ENCODE results near the gene TSPO2.

The TSPO2 gene

DNA sequence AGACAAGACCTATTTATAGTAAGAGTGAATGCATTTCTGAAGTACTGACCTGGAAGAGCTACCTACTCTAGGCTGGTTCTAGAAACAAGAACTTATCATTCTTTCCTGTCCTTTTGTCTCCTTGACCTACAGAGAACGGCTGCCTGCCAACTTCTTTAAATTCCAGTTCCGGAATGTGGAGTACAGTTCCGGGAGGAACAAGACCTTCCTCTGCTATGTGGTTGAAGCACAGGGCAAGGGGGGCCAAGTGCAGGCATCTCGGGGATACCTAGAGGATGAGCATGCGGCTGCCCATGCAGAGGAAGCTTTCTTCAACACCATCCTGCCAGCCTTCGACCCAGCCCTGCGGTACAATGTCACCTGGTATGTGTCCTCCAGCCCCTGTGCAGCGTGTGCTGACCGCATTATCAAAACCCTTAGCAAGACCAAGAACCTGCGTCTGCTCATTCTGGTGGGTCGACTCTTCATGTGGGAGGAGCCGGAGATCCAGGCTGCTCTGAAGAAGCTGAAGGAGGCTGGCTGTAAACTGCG, 19.0 kb downstream of the TSPO2 start:
- no peak overlapping the region for H3K4ac ChIP-seq (ENCODE audit: low read depth, low read length)
- no peak overlapping the region for H2BK5ac ChIP-seq (ENCODE audit: low read depth, low read length, poor library complexity)
- WGBS (ENCODE audit: extremely low coverage, insufficient coverage, insufficient read length) = no CpG with 5 or more reads among the region's 13 CpGs
- no peak overlapping the region for H2AK5ac ChIP-seq (ENCODE audit: low read length)
- H2AFZ ChIP-seq (ENCODE audit: insufficient read depth, low read length, poor library complexity) = no peak overlapping the region
- H3K18ac ChIP-seq (ENCODE audit: low read length) = no peak overlapping the region
- H4K8ac ChIP-seq (ENCODE audit: low read depth, low read length) = no peak overlapping the region
- H3K14ac ChIP-seq (ENCODE audit: low read length) = no peak overlapping the region
- no peak overlapping the region for H3K9ac ChIP-seq (ENCODE audit: low read length)
- DNase-seq = peak; percentile 46 to 72
- H4K91ac ChIP-seq (ENCODE audit: low read depth, low read length) = no peak overlapping the region
- no peaks in the 10 kb centered on the region for H3K79me2 ChIP-seq (ENCODE audit: control insufficient read depth, insufficient read depth, low read length, poor library complexity)
- peaks cover 5% of the 10 kb centered on the region for H3K79me1 ChIP-seq (ENCODE audit: low read length)
- no peaks in the 10 kb centered on the region for H3K27me3 ChIP-seq (ENCODE audit: insufficient read depth, low read length)
- H3K4me2 ChIP-seq (ENCODE audit: low read length) = no peak overlapping the region
- no peaks in the 10 kb centered on the region for H3K9me3 ChIP-seq (ENCODE audit: insufficient read depth, low read depth, low read length)
- no peak overlapping the region for H4K12ac ChIP-seq (ENCODE audit: low read depth, low read length)
- H3K23ac ChIP-seq (ENCODE audit: low read length) = no peak overlapping the region
- H3K4me3 ChIP-seq (ENCODE audit: low read depth, low read length) = no peak overlapping the region
- H2BK120ac ChIP-seq (ENCODE audit: insufficient read depth, low read length, poor library complexity) = no peak overlapping the region
- no peak overlapping the region for H2BK12ac ChIP-seq (ENCODE audit: low read length)
- H3K36me3 ChIP-seq (ENCODE audit: control insufficient read depth in 1 of 2, insufficient read depth in 2 of 2, low read length in 2 of 2) = peaks cover 1 to 2% of the 10 kb centered on the region in 2 experiments
- peaks cover 11 to 18% of the 10 kb centered on the region in 2 experiments for H3K4me1 ChIP-seq (ENCODE audit: control insufficient read depth in 1 of 2, insufficient read depth in 2 of 2, low read length in 2 of 2)
- no peak overlapping the region for H3K27ac ChIP-seq (ENCODE audit: low read depth, low read length)

DNA sequence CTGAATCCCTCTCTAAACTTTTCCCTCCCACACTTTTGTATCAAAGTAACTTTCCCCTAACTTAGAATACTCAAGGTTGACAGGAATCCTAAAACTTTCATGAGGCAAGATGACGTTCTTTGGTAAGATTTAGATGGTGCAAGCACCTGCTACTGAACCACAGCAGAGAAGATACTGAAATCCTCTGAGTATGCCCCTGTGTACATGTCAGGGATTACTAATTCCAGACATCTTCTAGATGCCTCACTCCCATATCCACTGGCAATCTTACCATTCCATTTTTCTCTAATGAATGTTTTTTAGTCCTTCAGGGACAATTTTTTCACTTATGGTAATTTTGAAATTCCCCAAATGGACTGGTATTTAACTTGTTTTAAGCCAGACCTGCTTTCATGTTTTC, 19.8 kb downstream of the TSPO2 start:
- Histone ChIP-seq H2BK5ac (ENCODE audit: low read depth, low read length, poor library complexity) (no peak overlapping the region), H3K4me1 (ENCODE audit: control insufficient read depth in 1 of 2, insufficient read depth in 2 of 2, low read length in 2 of 2) (peaks cover 11 to 18% of the 10 kb centered on the region in 2 experiments), H3K4ac (ENCODE audit: low read depth, low read length) (no peak overlapping the region), H3K27ac (ENCODE audit: low read depth, low read length) (no peak overlapping the region), H2AK5ac (ENCODE audit: low read length) (no peak overlapping the region), H4K12ac (ENCODE audit: low read depth, low read length) (no peak overlapping the region), H3K14ac (ENCODE audit: low read length) (no peak overlapping the region), H3K36me3 (ENCODE audit: control insufficient read depth in 1 of 2, insufficient read depth in 2 of 2, low read length in 2 of 2) (peaks cover 1 to 2% of the 10 kb centered on the region in 2 experiments), H4K8ac (ENCODE audit: low read depth, low read length) (no peak overlapping the region), H3K4me3 (ENCODE audit: low read depth, low read length) (no peak overlapping the region), H3K18ac (ENCODE audit: low read length) (no peak overlapping the region), H2AFZ (ENCODE audit: insufficient read depth, low read length, poor library complexity) (no peak overlapping the region), H4K91ac (ENCODE audit: low read depth, low read length) (no peak overlapping the region), H3K79me2 (ENCODE audit: control insufficient read depth, insufficient read depth, low read length, poor library complexity) (no peaks in the 10 kb centered on the region), H3K27me3 (ENCODE audit: insufficient read depth, low read length) (no peaks in the 10 kb centered on the region), H3K9me3 (ENCODE audit: insufficient read depth, low read depth, low read length) (no peaks in the 10 kb centered on the region), H2BK120ac (ENCODE audit: insufficient read depth, low read length, poor library complexity) (no peak overlapping the region), H3K9ac (ENCODE audit: low read length) (no peak overlapping the region), H3K79me1 (ENCODE audit: low read length) (peaks cover 5% of the 10 kb centered on the region), H2BK12ac (ENCODE audit: low read length) (no peak overlapping the region), H3K23ac (ENCODE audit: low read length) (no peak overlapping the region), H3K4me2 (ENCODE audit: low read length) (no peak overlapping the region)
- no CpG with 5 or more reads among the region's 1 CpG for WGBS (ENCODE audit: extremely low coverage, insufficient coverage, insufficient read length)
- DNase-seq = peak; percentile 73 to 93

DNA sequence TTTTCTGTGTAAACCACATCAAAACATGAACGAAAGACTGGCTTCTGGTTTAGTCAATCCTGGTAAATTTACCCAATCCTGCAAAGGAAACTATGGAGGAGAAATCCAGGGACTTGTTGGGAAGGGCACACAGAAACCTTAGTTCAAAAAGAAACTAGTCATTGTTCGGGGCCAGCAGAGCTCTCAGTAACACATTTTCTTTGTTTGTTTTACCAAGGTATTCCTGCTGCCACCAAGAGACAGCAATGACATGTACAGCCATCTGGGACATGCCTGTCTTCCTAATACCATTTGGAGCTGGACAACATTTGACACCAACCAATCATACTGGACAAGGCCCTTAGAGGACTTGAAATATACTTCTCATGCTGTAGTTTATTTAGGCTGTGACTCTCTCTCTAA, 21.6 kb downstream of the TSPO2 start:
- Histone ChIP-seq H2AK5ac (ENCODE audit: low read length) (peak overlapping the region; percentile 37), H3K4me3 (ENCODE audit: low read depth, low read length) (no peak overlapping the region), H3K9ac (ENCODE audit: low read length) (no peak overlapping the region), H3K4me1 (ENCODE audit: control insufficient read depth in 1 of 2, insufficient read depth in 2 of 2, low read length in 2 of 2) (peaks cover 8 to 15% of the 10 kb centered on the region in 2 experiments), H3K79me1 (ENCODE audit: low read length) (peaks cover 5% of the 10 kb centered on the region), H4K8ac (ENCODE audit: low read depth, low read length) (peak overlapping the region; percentile 37), H2BK12ac (ENCODE audit: low read length) (no peak overlapping the region), H3K36me3 (ENCODE audit: control insufficient read depth in 1 of 2, insufficient read depth in 2 of 2, low read length in 2 of 2) (peaks cover 2 to 3% of the 10 kb centered on the region in 2 experiments), H4K91ac (ENCODE audit: low read depth, low read length) (no peak overlapping the region), H3K9me3 (ENCODE audit: insufficient read depth, low read depth, low read length) (no peaks in the 10 kb centered on the region), H3K27ac (ENCODE audit: low read depth, low read length) (no peak overlapping the region), H3K4me2 (ENCODE audit: low read length) (no peak overlapping the region), H3K18ac (ENCODE audit: low read length) (no peak overlapping the region), H3K23ac (ENCODE audit: low read length) (no peak overlapping the region), H2BK120ac (ENCODE audit: insufficient read depth, low read length, poor library complexity) (no peak overlapping the region), H2BK5ac (ENCODE audit: low read depth, low read length, poor library complexity) (no peak overlapping the region), H3K4ac (ENCODE audit: low read depth, low read length) (no peak overlapping the region), H3K27me3 (ENCODE audit: insufficient read depth, low read length) (no peaks in the 10 kb centered on the region), H3K79me2 (ENCODE audit: control insufficient read depth, insufficient read depth, low read length, poor library complexity) (no peaks in the 10 kb centered on the region), H4K12ac (ENCODE audit: low read depth, low read length) (no peak overlapping the region), H3K14ac (ENCODE audit: low read length) (no peak overlapping the region), H2AFZ (ENCODE audit: insufficient read depth, low read length, poor library complexity) (no peak overlapping the region)
- peak in 1 of 2 donors; percentile 18 for DNase-seq
- no CpG with 5 or more reads among the region's 2 CpGs for WGBS (ENCODE audit: extremely low coverage, insufficient coverage, insufficient read length)

DNA sequence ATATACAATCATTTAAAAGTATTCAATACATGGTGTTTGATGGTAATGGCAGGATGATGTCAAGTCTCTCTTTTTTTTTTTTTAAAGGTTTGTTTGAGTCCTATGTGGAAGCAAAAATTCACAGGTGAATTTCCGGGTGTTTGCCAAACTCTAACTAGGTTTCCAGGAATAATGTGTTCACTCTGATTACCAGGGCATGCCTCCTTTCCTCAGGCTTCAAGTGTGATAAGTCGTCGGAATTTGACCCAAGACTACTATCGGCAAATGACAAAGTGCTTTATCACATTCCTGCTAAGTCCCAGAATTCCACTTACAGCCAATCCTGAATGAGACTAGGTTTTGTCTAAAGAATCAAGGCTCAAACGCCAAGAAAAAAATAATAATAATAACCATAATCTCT, 22.6 kb downstream of the TSPO2 start:
- Histone ChIP-seq H4K12ac (ENCODE audit: low read depth, low read length) (no peak overlapping the region), H3K79me1 (ENCODE audit: low read length) (peaks cover 5% of the 10 kb centered on the region), H3K27me3 (ENCODE audit: insufficient read depth, low read length) (no peaks in the 10 kb centered on the region), H2AFZ (ENCODE audit: insufficient read depth, low read length, poor library complexity) (no peak overlapping the region), H3K4me1 (ENCODE audit: control insufficient read depth in 1 of 2, insufficient read depth in 2 of 2, low read length in 2 of 2) (peaks cover 2 to 7% of the 10 kb centered on the region in 2 experiments), H2BK5ac (ENCODE audit: low read depth, low read length, poor library complexity) (no peak overlapping the region), H3K14ac (ENCODE audit: low read length) (no peak overlapping the region), H3K18ac (ENCODE audit: low read length) (no peak overlapping the region), H4K8ac (ENCODE audit: low read depth, low read length) (no peak overlapping the region), H3K36me3 (ENCODE audit: control insufficient read depth in 1 of 2, insufficient read depth in 2 of 2, low read length in 2 of 2) (peaks cover 2 to 3% of the 10 kb centered on the region in 2 experiments), H3K27ac (ENCODE audit: low read depth, low read length) (no peak overlapping the region), H2BK12ac (ENCODE audit: low read length) (no peak overlapping the region), H2BK120ac (ENCODE audit: insufficient read depth, low read length, poor library complexity) (no peak overlapping the region), H3K23ac (ENCODE audit: low read length) (no peak overlapping the region), H3K4me3 (ENCODE audit: low read depth, low read length) (no peak overlapping the region), H3K4me2 (ENCODE audit: low read length) (no peak overlapping the region), H3K79me2 (ENCODE audit: control insufficient read depth, insufficient read depth, low read length, poor library complexity) (no peaks in the 10 kb centered on the region), H3K9ac (ENCODE audit: low read length) (no peak overlapping the region), H3K9me3 (ENCODE audit: insufficient read depth, low read depth, low read length) (no peaks in the 10 kb centered on the region), H4K91ac (ENCODE audit: low read depth, low read length) (no peak overlapping the region), H3K4ac (ENCODE audit: low read depth, low read length) (no peak overlapping the region), H2AK5ac (ENCODE audit: low read length) (no peak overlapping the region)
- DNase-seq = peak in 1 of 2 donors; percentile 41
- WGBS (ENCODE audit: extremely low coverage, insufficient coverage, insufficient read length) = no CpG with 5 or more reads among the region's 5 CpGs

All from trophoblast cell (in vitro differentiated cells and primary cell).